LNCaP clone FGC (cell line): ENCODE results near the gene PRICKLE1.

Experiments
- DNase-seq: peaks from one replicate; pipeline ENCODE4 v3.0.0-alpha.2; 2011; ENCODE audit warnings: low read depth
- H3K4me3 ChIP-seq: 2 replicates; pipeline ENCODE4 v1.5.1; 2011; ENCODE audit warnings: mild to moderate bottlenecking, low read depth, low read length, control low read depth
- TF ChIP-seq, protein P1 (sequence below): IDR thresholded peaks from 2 replicates; pipeline ENCODE4 v1.5.1; 2012; ENCODE audit warnings: mild to moderate bottlenecking; ENCODE audit not compliant: control insufficient read depth, insufficient read depth; ENCODE audit errors: extremely low read depth

PRICKLE1 gene

DNA sequence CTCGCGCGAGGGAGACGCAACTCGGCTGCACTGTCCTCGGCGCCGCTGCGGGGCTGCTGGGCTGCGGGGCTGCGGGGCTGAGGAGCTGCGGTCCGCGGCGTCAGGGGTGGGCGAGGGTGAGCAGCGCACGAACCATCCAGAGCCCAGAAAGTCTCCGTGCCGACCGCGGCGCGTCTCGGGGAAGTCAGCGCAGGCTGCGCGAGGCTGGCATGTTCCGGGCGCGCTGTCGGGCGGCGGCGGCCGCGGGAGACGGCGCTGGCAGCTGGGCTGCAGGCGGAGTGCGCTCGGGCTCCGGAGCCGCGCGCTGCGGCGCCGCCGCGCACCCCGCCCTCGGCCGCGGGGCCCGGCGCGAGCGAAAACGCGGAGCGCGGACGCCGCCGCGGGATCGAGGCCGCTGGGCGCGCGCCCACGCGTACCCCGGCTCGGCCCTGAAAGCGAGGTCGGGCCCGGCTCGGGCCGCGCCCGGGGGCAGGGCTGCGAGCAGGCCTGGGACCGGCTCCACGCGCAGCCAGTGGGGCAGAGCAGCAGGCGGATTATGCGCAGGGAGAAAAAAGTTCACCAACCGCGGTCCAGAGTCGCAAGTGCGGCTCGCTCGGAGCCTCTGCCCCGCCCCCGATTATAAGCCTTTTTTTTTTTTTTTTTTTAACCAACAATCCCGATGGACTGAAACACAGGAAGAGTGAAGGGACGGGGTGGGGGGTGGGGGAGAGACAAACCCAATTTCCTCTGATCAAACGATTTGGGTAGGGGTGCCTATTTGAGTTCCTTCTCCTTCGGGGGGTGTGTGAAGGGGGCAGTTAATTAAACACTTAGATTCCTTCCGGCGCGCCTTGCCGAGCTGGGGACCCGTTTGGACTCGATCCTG, at the start of gene PRICKLE1:
TSS of gene PRICKLE1 (minus strand) at position 282 of the 865 bp plus-strand sequence. CDS start 117,230 bp downstream, outside the sequence.
- H3K4me3 ChIP-seq = no peak within 1 kb of the TSS
- DNase-seq = no peak
- TF ChIP-seq, protein P1, sequence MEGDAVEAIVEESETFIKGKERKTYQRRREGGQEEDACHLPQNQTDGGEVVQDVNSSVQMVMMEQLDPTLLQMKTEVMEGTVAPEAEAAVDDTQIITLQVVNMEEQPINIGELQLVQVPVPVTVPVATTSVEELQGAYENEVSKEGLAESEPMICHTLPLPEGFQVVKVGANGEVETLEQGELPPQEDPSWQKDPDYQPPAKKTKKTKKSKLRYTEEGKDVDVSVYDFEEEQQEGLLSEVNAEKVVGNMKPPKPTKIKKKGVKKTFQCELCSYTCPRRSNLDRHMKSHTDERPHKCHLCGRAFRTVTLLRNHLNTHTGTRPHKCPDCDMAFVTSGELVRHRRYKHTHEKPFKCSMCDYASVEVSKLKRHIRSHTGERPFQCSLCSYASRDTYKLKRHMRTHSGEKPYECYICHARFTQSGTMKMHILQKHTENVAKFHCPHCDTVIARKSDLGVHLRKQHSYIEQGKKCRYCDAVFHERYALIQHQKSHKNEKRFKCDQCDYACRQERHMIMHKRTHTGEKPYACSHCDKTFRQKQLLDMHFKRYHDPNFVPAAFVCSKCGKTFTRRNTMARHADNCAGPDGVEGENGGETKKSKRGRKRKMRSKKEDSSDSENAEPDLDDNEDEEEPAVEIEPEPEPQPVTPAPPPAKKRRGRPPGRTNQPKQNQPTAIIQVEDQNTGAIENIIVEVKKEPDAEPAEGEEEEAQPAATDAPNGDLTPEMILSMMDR = no peak

- TF ChIP-seq, protein P1 = no peak
- no peak for DNase-seq
- H3K4me3 ChIP-seq = no peak overlapping the region
Observed at GRCh38 chr12:42638697-42639096, 49.2 kb upstream of the PRICKLE1 start.

GRCh38 chr12:42638011-42638410, 48.5 kb upstream of the PRICKLE1 start:
- TF ChIP-seq, protein P1 = no peak
- no peak for DNase-seq

DNA sequence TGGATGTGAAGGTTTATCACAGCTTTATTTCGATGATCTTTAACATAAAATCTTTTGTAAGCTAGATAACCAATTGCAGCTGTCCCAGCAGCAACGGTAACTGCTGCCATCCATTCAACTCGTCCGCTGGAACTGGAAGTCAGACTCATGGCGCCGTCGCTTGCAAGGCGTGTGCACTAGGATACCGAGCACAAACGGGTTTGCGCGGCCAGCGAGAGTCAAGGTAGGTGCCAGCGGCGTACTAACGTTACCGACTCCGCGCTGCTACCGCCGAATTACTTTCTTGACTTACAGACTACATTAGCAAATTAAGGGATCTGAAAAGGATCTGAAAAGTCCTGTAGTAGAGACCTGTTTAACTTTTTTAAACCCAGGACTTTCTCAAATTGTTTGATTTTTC, 47.4 kb upstream of the PRICKLE1 start:
- no peak for DNase-seq
- TF ChIP-seq, protein P1 = no peak
- H3K4me3 ChIP-seq = no peak overlapping the region

More at GRCh38 chr12:42638011-42638410, 48.5 kb upstream of the PRICKLE1 start:
- no peak overlapping the region for H3K4me3 ChIP-seq

DNA sequence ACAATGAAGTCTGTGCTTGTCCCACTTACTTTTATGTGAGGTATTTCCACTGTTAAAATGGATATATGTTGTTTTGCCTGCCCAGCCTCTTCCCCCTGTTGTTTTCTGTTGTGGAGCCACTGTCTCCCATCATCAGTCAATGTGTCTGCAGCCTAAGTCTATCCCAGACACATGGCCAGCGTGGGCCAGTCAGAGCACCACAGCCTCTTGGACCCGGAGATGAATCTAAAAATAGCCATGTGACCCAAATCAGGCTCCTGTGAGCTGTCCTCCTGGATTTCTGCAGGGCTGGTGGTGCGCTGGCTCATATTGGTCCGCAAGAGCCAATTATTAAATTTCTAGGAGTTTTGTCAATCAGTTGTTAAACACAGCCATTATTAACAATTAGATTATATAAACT, 44.0 kb upstream of the PRICKLE1 start:
- no peak for DNase-seq
- no peak overlapping the region for H3K4me3 ChIP-seq
- TF ChIP-seq, protein P1 = no peak

DNA sequence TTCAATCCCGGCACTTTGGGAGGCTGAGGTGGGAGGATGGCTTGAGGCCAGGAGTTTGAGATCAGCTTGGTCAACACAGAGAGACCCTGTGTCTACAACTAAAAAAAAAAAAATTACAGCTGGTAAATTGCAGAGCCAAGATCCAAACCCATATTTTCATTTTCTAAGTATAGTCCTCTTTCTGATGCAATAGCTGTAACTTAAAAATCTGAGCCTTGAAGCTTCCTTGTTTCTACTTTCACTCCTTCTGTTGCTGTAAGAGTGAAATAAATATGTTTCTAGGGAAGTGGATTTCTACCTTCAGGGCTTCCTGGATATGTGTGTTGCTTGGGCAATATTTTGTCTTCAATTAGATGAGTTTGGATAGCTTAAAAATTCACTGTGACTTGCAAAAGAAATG, 42.0 kb upstream of the PRICKLE1 start:
- no peak for DNase-seq
- TF ChIP-seq, protein P1 = no peak
- no peak overlapping the region for H3K4me3 ChIP-seq
